B cell (primary cell): Measurements from ENCODE around the gene MST1. TPM values are rescaled to one million over a fixed set of nuclear protein-coding genes. Genes with fewer than 3 reads are reported as not detected.

Source experiments
- ATAC-seq: fragments of 200-7000 bp; cut with Tn5 transposase; one replicate; pipeline ENCODE4 v1.10.0; 2021; ENCODE audit warnings: low read depth, mild to moderate bottlenecking, moderate number of reproducible peaks, moderate library complexity
- CTCF ChIA-PET: fragments of 350-600 bp; sonication (Branson Sonifier 250); formaldehyde crosslinking; loops from one replicate; lab custom pipeline; 2021; ENCODE audit warnings: antibody characterized with exemption, inconsistent platforms; lab: Charles Lee
- POLR2A ChIA-PET: fragments of 350-600 bp; sonication (Branson Sonifier 250); formaldehyde crosslinking; loops from one replicate; lab custom pipeline; 2021; ENCODE audit warnings: antibody characterized with exemption; lab: Charles Lee
- DNase-seq: peaks from one replicate; pipeline ENCODE4 v3.0.0; 2013
- H2AFZ ChIP-seq: 2 replicates; pipeline ENCODE4 v1.6.1; 2012; ENCODE audit warnings: mild to moderate bottlenecking, low read depth, low read length; ENCODE audit not compliant: insufficient read depth, poor library complexity, severe bottlenecking
- H3K27ac ChIP-seq, 2 donors: 1 replicate in 1 of 2; 2 replicates in 1 of 2; pipeline ENCODE4 v1.5.1; 2012 to 2013; ENCODE audit warnings: low read length in 2 of 2, mild to moderate bottlenecking in 2 of 2, moderate library complexity in 1 of 2
- H3K27me3 ChIP-seq, 4 experiments: fragments of 200-600 bp in 1 of 4; sonication (generic) in 1 of 4; replicated peaks in 1 of 4; 1 replicate in 2 of 4; 2 replicates in 2 of 4; pipeline versions ENCODE4 v1.6.1 to v1.7.0; 2013 to 2016; ENCODE audit warnings: low read length in 3 of 4, mild to moderate bottlenecking in 2 of 4, mixed read lengths in 1 of 4, moderate library complexity in 1 of 4; ENCODE audit not compliant: insufficient read depth in 4 of 4, control insufficient read depth in 3 of 4; ENCODE audit errors: control extremely low read depth in 1 of 4
- H3K36me3 ChIP-seq, 2 experiments: replicated peaks in 1 of 2; 1 replicate in 1 of 2; 2 replicates in 1 of 2; pipeline versions ENCODE4 v1.6.1 to v1.7.1; 2013; ENCODE audit warnings: low read length in 1 of 2; ENCODE audit not compliant: insufficient read depth in 2 of 2, control insufficient read depth in 1 of 2; ENCODE audit errors: control extremely low read depth in 1 of 2, extremely low read depth in 1 of 2
- H3K4me1 ChIP-seq, 2 donors: fragments of 200-600 bp in 1 of 2; sonication (generic) in 1 of 2; 1 replicate in 1 of 2; 2 replicates in 1 of 2; pipeline versions ENCODE4 v1.5.1 to v1.6.1; 2013 to 2017; ENCODE audit warnings: low read length in 2 of 2; ENCODE audit not compliant: control insufficient read depth in 2 of 2, insufficient read depth in 2 of 2
- H3K4me2 ChIP-seq: replicated peaks from 2 replicates; pipeline ENCODE3; 2012; ENCODE audit warnings: mild to moderate bottlenecking, low read depth, low read length; ENCODE audit not compliant: poor library complexity, severe bottlenecking
- H3K4me3 ChIP-seq, 5 experiments: fragments of 200-600 bp in 1 of 5; sonication (generic) in 1 of 5; 1 replicate in 3 of 5; 2 replicates in 2 of 5; pipeline versions ENCODE4 v1.5.1 to v1.7.0; 2011 to 2016; ENCODE audit warnings: low read length in 4 of 5, mild to moderate bottlenecking in 4 of 5, low read depth in 2 of 5, control low read depth in 1 of 5, moderate library complexity in 1 of 5; ENCODE audit not compliant: insufficient read depth in 1 of 5; ENCODE audit errors: control extremely low read depth in 1 of 5, extremely low read depth in 1 of 5
- H3K79me2 ChIP-seq: fragments of 200-600 bp; sonication (generic); one replicate; pipeline ENCODE4 v1.6.0; 2016; ENCODE audit warnings: low read length; ENCODE audit not compliant: control insufficient read depth, insufficient read depth
- H3K9ac ChIP-seq: fragments of 200-600 bp; sonication (generic); 2 replicates; pipeline ENCODE4 v1.6.1; 2017; ENCODE audit warnings: mild to moderate bottlenecking, low read length, moderate library complexity
- H3K9me3 ChIP-seq, 3 donors: one replicate each; pipeline versions ENCODE4 v1.6.1 to v1.7.1; 2013; ENCODE audit warnings: low read length in 2 of 3; ENCODE audit not compliant: control insufficient read depth in 2 of 3, insufficient read depth in 1 of 3; ENCODE audit errors: control extremely low read depth in 1 of 3
- H4K20me1 ChIP-seq: 2 replicates; pipeline ENCODE4 v1.6.0; 2012; ENCODE audit warnings: mild to moderate bottlenecking, low read length; ENCODE audit not compliant: insufficient read depth, control insufficient read depth, poor library complexity, severe bottlenecking
- H3K27ac Mint-ChIP-seq: one replicate; pipeline ENCODE4 v1.8.0; 2021; ENCODE audit warnings: mixed read lengths
- H3K27me3 Mint-ChIP-seq: one replicate; pipeline ENCODE4 v1.8.0; 2021; ENCODE audit warnings: mixed read lengths
- H3K4me1 Mint-ChIP-seq: one replicate; pipeline ENCODE4 v1.8.0; 2021; ENCODE audit warnings: mixed read lengths
- H3K4me3 Mint-ChIP-seq: one replicate; pipeline ENCODE4 v1.8.0; 2021; ENCODE audit warnings: mixed read lengths
- H3K9me3 Mint-ChIP-seq: one replicate; pipeline ENCODE4 v1.8.0; 2022; ENCODE audit warnings: mixed read lengths; ENCODE audit not compliant: insufficient read depth
- EZH2 ChIP-seq: IDR thresholded peaks from 2 replicates; pipeline ENCODE4 v1.6.1; 2012; ENCODE audit warnings: borderline replicate concordance, low read depth, mild to moderate bottlenecking, moderate library complexity, low read length; ENCODE audit not compliant: insufficient read depth, poor library complexity, severe bottlenecking
- WGBS: methylation state at CpG from one replicate; pipeline ENCODE4 v1.1.5; 2013; ENCODE audit warnings: missing lambda C conversion rate; ENCODE audit not compliant: insufficient coverage; 5-methylcytosine and 5-hydroxymethylcytosine counted together
- intact Hi-C: fragments of 100-400 bp; cut with micrococcal nuclease; formaldehyde crosslinking; loops from one replicate; pipeline ENCODE4 v1.10.0; 2022
- polyA plus RNA-seq: library from polyadenylated mRNA; depleted of rRNA; stranded (reverse); fragments of >200 nt; gene quantifications from 2 replicates; pipeline ENCODE4 v1.2.3, GENCODE V29; 2012
- total RNA-seq, 2 donors: library from RNA; stranded (reverse); fragments of 120-200 nt in 1 of 2; gene quantifications; 1 replicate in 1 of 2; 2 replicates in 1 of 2; pipeline versions ENCODE4 v1.2.3 to v1.2.4, GENCODE V29; 2013 to 2022
- TF ChIP-seq, protein P1 (sequence below): fragments of 200-600 bp; IDR thresholded peaks from one replicate; pipeline ENCODE4 v1.8.0; 2022; ENCODE audit warnings: antibody characterized with exemption, mild to moderate bottlenecking

MST1 gene
- total and polyA plus RNA-seq, 2 donors (not counting 1 experiment from before 2014, with no cell fraction given) = 14.5 to 26.4 TPM

DNA sequence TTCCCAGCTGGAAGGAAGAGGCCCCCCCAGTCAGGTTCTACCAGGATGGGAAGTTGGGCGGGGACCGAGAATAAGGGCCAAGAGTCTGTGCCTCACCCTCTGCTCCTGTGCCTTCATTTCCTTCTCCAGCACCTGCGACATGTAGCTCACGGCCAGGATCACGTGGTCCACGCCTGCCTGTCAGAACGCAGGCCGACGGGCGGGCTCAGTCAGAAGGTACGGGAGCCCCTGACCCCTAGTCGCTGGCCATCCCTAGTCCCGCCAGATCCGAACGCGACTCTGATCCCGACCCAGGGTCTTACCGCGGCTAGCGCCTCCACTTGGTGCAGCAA lies 34.0 kb upstream of the MST1 start:
- Histone ChIP-seq H3K9me3 (no peaks in the 10 kb centered on the region), H3K27ac (peak overlapping the region; percentile 94 to 100), H4K20me1 (no peaks in the 10 kb centered on the region), H3K4me3 (peak overlapping the region; percentile 63 to 99 (median 92)), H3K79me2 (peaks cover 4% of the 10 kb centered on the region), H3K27me3 (no peaks in the 10 kb centered on the region), H3K9ac (peak overlapping the region; percentile 98), H3K4me2 (peak overlapping the region; percentile 97), H3K4me1 (peaks cover 32 to 66% of the 10 kb centered on the region in 2 donors), H3K36me3 (peaks cover 0 to 43% of the 10 kb centered on the region in 2 experiments), H2AFZ (peak overlapping the region; percentile 53)
- TF ChIP-seq, protein P1, sequence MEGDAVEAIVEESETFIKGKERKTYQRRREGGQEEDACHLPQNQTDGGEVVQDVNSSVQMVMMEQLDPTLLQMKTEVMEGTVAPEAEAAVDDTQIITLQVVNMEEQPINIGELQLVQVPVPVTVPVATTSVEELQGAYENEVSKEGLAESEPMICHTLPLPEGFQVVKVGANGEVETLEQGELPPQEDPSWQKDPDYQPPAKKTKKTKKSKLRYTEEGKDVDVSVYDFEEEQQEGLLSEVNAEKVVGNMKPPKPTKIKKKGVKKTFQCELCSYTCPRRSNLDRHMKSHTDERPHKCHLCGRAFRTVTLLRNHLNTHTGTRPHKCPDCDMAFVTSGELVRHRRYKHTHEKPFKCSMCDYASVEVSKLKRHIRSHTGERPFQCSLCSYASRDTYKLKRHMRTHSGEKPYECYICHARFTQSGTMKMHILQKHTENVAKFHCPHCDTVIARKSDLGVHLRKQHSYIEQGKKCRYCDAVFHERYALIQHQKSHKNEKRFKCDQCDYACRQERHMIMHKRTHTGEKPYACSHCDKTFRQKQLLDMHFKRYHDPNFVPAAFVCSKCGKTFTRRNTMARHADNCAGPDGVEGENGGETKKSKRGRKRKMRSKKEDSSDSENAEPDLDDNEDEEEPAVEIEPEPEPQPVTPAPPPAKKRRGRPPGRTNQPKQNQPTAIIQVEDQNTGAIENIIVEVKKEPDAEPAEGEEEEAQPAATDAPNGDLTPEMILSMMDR = no peak
- no peak for TF ChIP-seq EZH2
- Mint-ChIP-seq H3K9me3 (no peaks in the 10 kb centered on the region), H3K27ac (peak overlapping the region; percentile 97), H3K27me3 (no peaks in the 10 kb centered on the region), H3K4me3 (peak overlapping the region; percentile 96), H3K4me1 (peaks cover 64% of the 10 kb centered on the region)
- POLR2A ChIA-PET = interaction anchor here (0.5 to 2.1 kb wide), 5 partner anchors 8 to 92 kb away, joined by 3 to 7 read pairs (median 5); partner anchors contain the start of genes INKA1 and IP6K1
- ATAC-seq = no peak
- peak; percentile 78 for DNase-seq
- CTCF ChIA-PET = interaction anchor here (1.1 kb wide), 1 partner anchor 183 kb away, joined by 4 read pairs; no protein-coding TSS in a partner anchor
- intact Hi-C loops = no loop called here
- WGBS = under 1% methylated on average over 19 of the region's 20 CpGs

DNA sequence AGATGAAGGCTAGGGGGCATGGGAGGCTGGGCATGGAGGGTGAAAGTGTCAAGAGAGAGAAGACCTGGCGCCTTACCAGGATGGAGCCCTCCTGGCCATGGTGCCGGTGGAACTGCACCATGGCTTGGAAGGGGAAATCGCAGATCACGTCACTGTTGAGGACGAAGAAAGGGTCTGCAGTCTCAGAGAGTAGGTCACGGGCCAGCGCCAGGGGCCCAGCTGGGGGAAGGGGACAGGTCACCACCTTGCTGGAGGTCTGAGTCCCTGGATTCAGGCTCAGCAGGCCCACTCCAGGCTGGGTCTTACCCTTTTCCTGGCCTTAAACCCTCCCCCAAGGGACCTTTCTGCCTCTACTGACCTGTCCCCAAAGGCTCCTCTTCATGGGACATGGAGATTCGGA lies 33.6 kb upstream of the MST1 start:
- no peak for TF ChIP-seq EZH2
- TF ChIP-seq, protein P1 = no peak
- H3K4me1 ChIP-seq = peaks cover 32 to 67% of the 10 kb centered on the region in 2 donors
- Mint-ChIP-seq H3K4me1 (peaks cover 64% of the 10 kb centered on the region), H3K9me3 (no peaks in the 10 kb centered on the region), H3K4me3 (peak overlapping the region; percentile 96), H3K27ac (peak overlapping the region; percentile 97), H3K27me3 (no peaks in the 10 kb centered on the region)
- no peaks in the 10 kb centered on the region for H3K27me3 ChIP-seq
- no peaks in the 10 kb centered on the region for H4K20me1 ChIP-seq
- intact Hi-C loops = no loop called here
- H2AFZ ChIP-seq = peak overlapping the region; percentile 53
- H3K36me3 ChIP-seq = peaks cover 0 to 41% of the 10 kb centered on the region in 2 experiments
- peak overlapping the region; percentile 98 for H3K9ac ChIP-seq
- ATAC-seq = no peak
- H3K27ac ChIP-seq = peak overlapping the region; percentile 94 to 100
- ChIA-PET POLR2A (interaction anchor here (0.7 kb wide), 1 partner anchor 63 kb away, joined by 3 read pairs; the partner anchor contains the start of gene IP6K1), CTCF (no interaction called here)
- H3K9me3 ChIP-seq = no peaks in the 10 kb centered on the region
- peak overlapping the region in 4 of 5 experiments; percentile 70 to 99 (median 92) for H3K4me3 ChIP-seq
- WGBS = 88% methylated on average over 6 of the region's 8 CpGs
- H3K4me2 ChIP-seq = peak overlapping the region; percentile 97
- no peak for DNase-seq
- peaks cover 4% of the 10 kb centered on the region for H3K79me2 ChIP-seq
